ENCODE measurements around the gene PCDHGB7. TPM values are rescaled to one million over a fixed set of nuclear protein-coding genes. Genes with fewer than 3 reads are reported as not detected.
"Not testable (repeated sequence)": the region's sequence is repeated elsewhere in the genome, so short reads cannot be mapped to it uniquely, and the experiment has no call there.

Gene PCDHGB7
- total RNA-seq, 1 donor: 11.2 TPM

GRCh38 chr5:141389153-141390042 is 28.1 kb upstream of the PCDHGB7 start:
- TF ChIP-seq, protein P1, sequence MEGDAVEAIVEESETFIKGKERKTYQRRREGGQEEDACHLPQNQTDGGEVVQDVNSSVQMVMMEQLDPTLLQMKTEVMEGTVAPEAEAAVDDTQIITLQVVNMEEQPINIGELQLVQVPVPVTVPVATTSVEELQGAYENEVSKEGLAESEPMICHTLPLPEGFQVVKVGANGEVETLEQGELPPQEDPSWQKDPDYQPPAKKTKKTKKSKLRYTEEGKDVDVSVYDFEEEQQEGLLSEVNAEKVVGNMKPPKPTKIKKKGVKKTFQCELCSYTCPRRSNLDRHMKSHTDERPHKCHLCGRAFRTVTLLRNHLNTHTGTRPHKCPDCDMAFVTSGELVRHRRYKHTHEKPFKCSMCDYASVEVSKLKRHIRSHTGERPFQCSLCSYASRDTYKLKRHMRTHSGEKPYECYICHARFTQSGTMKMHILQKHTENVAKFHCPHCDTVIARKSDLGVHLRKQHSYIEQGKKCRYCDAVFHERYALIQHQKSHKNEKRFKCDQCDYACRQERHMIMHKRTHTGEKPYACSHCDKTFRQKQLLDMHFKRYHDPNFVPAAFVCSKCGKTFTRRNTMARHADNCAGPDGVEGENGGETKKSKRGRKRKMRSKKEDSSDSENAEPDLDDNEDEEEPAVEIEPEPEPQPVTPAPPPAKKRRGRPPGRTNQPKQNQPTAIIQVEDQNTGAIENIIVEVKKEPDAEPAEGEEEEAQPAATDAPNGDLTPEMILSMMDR (IDR thresholded peaks at IDR 0.05; ENCODE audit: insufficient read depth, low read depth, low read length): no peak
- H3K4me3 ChIP-seq (ENCODE audit: low read depth, low read length): no peak overlapping the region
- no peak for DNase-seq (ENCODE audit: low read depth)

DNA sequence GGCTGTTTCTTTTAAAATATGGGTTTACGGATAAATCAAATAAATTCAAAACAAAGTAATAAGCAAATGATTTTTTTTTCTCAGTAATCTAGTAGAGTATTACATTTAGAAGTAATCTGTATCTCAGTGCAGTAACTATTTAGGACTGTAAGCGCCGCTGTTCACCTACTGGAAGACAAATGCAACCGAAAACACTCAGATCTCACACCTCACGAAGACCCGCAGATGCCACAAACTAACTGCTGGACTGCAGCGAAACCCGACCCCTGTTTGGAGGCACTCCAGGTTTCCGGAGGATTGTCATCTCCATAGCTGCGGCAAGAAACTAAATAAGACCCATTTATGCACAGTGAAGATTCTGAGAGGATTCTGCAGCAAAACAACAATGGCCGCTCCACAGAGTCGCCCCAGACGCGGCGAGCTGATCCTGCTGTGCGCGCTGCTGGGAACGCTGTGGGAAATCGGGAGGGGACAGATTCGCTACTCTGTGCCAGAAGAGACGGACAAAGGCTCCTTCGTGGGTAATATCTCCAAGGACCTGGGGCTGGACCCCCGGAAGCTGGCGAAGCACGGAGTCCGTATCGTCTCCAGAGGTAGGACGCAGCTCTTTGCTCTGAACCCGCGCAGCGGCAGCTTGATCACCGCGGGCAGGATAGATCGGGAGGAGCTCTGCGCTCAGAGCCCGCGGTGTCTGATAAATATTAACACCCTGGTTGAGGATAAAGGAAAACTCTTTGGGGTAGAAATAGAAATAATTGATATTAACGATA is 24.9 kb upstream of the PCDHGB7 start, which contains the start of gene PCDHGA8:
Gene PCDHGA8 (plus strand): TSS at position 205 of the 770 bp plus-strand sequence. CDS start 181 bp downstream, at position 386.
- no peak within 1 kb of the TSS for H3K4me3 ChIP-seq (ENCODE audit: low read depth, low read length)
- TF ChIP-seq, protein P1 (IDR thresholded peaks at IDR 0.05; ENCODE audit: insufficient read depth, low read depth, low read length): peak; percentile 18
- peak; percentile 9 for DNase-seq (ENCODE audit: low read depth)

GRCh38 chr5:141393267-141393666 is 24.2 kb upstream of the PCDHGB7 start:
- TF ChIP-seq, protein P1 (IDR thresholded peaks at IDR 0.05; ENCODE audit: insufficient read depth, low read depth, low read length): no peak
- no peak for DNase-seq (ENCODE audit: low read depth)
- H3K4me3 ChIP-seq (ENCODE audit: low read depth, low read length): no peak overlapping the region

- H3K4me3 ChIP-seq (ENCODE audit: low read depth, low read length); DNase-seq (ENCODE audit: low read depth): not testable (repeated sequence)
Measured at GRCh38 chr5:141394401-141395187, 22.9 kb upstream of the PCDHGB7 start.

DNA sequence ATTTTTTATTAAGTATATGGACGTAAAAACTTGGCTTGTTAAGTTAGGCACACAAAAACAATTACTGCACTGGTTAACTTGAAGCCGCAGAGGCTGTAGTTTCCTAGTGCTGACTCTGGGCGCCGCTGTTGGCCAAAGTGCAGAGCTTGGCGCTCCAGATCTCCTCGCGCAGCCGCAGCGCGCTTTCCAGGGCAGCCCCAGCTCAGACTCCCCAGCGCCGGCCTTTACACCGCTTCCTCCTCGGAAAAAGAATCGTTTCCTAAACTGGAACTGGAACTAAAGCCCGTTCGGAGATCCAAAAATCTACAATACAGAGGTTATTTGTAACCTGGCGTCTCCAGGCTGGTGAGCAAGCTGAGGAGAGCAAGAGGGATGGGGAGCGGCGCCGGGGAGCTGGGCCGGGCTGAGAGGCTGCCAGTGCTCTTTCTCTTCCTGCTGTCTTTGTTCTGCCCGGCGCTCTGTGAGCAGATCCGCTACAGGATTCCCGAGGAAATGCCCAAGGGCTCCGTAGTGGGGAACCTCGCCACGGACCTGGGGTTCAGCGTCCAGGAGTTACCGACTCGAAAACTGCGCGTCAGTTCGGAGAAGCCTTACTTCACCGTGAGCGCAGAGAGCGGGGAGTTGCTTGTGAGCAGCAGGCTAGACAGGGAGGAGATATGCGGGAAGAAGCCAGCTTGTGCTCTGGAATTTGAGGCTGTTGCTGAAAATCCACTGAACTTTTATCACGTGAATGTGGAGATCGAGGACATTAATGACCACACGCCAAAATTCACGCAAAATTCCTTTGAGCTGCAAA is 19.5 kb upstream of the PCDHGB7 start, which contains the start of gene PCDHGB5:
Gene PCDHGB5 (plus strand): TSS at position 192 of the 796 bp plus-strand sequence. CDS start 181 bp downstream, at position 373.
- TF ChIP-seq, protein P1 (IDR thresholded peaks at IDR 0.05; ENCODE audit: insufficient read depth, low read depth, low read length): peak; percentile 68
- H3K4me3 ChIP-seq (ENCODE audit: low read depth, low read length): peak within 1 kb of the TSS; percentile 54
- peak; percentile 57 for DNase-seq (ENCODE audit: low read depth)

- TF ChIP-seq, protein P1 (IDR thresholded peaks at IDR 0.05; ENCODE audit: insufficient read depth, low read depth, low read length): no peak
- H3K4me3 ChIP-seq (ENCODE audit: low read depth, low read length): peak overlapping the region; percentile 3
- no peak for DNase-seq (ENCODE audit: low read depth)
Measured at GRCh38 chr5:141398608-141399007, 18.9 kb upstream of the PCDHGB7 start.
